M059J (cell line): Measurements from ENCODE around the gene CTNNAL1. TPM values are rescaled to one million over a fixed set of nuclear protein-coding genes. Genes with fewer than 3 reads are reported as not detected.

Experiments
- DNase-seq: peaks from one replicate; pipeline ENCODE4 v3.0.0-alpha.2; 2012; ENCODE audit warnings: low read depth
- total RNA-seq: library from RNA; depleted of rRNA; stranded (reverse); fragments of >200 nt; shearing (Covaris generic); gene quantifications from 2 replicates; pipeline ENCODE4 v1.2.3, GENCODE V29; 2014

The CTNNAL1 gene
- total RNA-seq, 1 experiment from 2014 or later: 168 TPM

- no peak for DNase-seq
Observed at GRCh38 chr9:109028457-109028856, 15.2 kb upstream of the CTNNAL1 start.

GRCh38 chr9:109027176-109027575, 13.9 kb upstream of the CTNNAL1 start:
- no peak for DNase-seq

- no peak for DNase-seq
Observed at GRCh38 chr9:109026306-109026705, 13.0 kb upstream of the CTNNAL1 start.

GRCh38 chr9:109022873-109023272, 9.6 kb upstream of the CTNNAL1 start:
- DNase-seq: peak; percentile 51

GRCh38 chr9:109020581-109021511, 7.5 kb upstream of the CTNNAL1 start:
- no peak for DNase-seq

GRCh38 chr9:109020113-109020512, 6.8 kb upstream of the CTNNAL1 start:
- no peak for DNase-seq

- DNase-seq: no peak
Observed at GRCh38 chr9:109019420-109019819, 6.1 kb upstream of the CTNNAL1 start.

- no peak for DNase-seq
Observed at GRCh38 chr9:109017493-109017892, 4.2 kb upstream of the CTNNAL1 start.

GRCh38 chr9:109017061-109017460, 3.8 kb upstream of the CTNNAL1 start:
- peak; percentile 45 for DNase-seq

- no peak for DNase-seq
Observed at GRCh38 chr9:109016132-109016531, 2.8 kb upstream of the CTNNAL1 start.

GRCh38 chr9:109014608-109015280, 1.4 kb upstream of the CTNNAL1 start:
- DNase-seq: no peak

- DNase-seq: peak; percentile 8
Observed at GRCh38 chr9:109013679-109014607, 644 bp upstream of the CTNNAL1 start.

GRCh38 chr9:109012009-109012875, 1.1 kb downstream of the CTNNAL1 start:
- DNase-seq: peak; percentile 99

- peak; percentile 33 for DNase-seq
Observed at GRCh38 chr9:109011231-109011671, 2.0 kb downstream of the CTNNAL1 start.

GRCh38 chr9:109010746-109011145, 2.6 kb downstream of the CTNNAL1 start:
- peak; percentile 82 for DNase-seq

- no peak for DNase-seq
Observed at GRCh38 chr9:109005678-109006077, 7.6 kb downstream of the CTNNAL1 start.

GRCh38 chr9:109003116-109003515, 10.2 kb downstream of the CTNNAL1 start:
- no peak for DNase-seq

- no peak for DNase-seq
Observed at GRCh38 chr9:109002141-109002540, 11.2 kb downstream of the CTNNAL1 start.

GRCh38 chr9:109001275-109001676, 12.0 kb downstream of the CTNNAL1 start:
- DNase-seq: peak; percentile 96

- no peak for DNase-seq
Observed at GRCh38 chr9:108997112-108997511, 16.2 kb downstream of the CTNNAL1 start.

- no peak for DNase-seq
Observed at GRCh38 chr9:108996643-108997042, 16.7 kb downstream of the CTNNAL1 start.
